GM21786 (cell line): ENCODE results near the gene GALNT9.
A peak's percentile ranks its signal among the peaks of the same experiment; 100 is the strongest.

Experiments used
- ATAC-seq: cut with Tn5 transposase; IDR thresholded peaks from one replicate; pipeline ENCODE4 v1.9.1; 2021; ENCODE audit not compliant: unreplicated experiment

GALNT9 gene

DNA sequence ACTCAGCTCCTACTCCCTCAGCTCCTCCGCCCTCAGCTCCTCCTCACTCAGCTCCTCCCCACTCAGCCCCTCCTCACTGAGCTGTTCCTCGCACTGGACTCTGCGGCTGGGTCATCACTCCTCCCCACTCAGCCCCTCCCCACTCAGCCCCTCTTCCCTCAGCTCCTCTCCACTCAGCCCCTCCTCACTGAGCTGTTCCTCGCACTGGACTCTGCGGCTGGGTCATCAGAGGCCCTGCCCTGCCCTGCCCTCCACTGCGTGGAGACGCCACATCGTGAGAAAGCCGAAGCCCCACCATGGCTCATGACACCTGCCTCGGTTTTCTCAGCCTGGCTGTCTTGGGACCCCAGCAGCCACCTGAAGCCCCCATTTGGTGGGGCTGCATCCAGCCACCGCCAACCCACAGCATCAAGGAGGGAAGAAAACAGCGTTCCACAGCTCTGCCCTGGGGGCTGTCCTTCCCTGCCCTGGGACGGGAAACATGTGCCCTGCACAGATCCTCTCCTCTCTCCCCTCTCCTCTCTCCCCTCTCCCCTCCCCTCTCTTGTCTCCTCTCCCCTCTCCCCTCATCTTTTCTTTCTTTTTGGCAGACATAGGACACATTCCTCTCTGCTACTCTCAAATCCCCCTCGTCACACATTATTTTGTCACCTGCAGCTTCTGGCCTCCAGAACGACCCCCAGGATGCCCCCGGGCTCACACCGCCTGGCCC lies 167.4 kb downstream of the GALNT9 start:
- no peak for ATAC-seq

DNA sequence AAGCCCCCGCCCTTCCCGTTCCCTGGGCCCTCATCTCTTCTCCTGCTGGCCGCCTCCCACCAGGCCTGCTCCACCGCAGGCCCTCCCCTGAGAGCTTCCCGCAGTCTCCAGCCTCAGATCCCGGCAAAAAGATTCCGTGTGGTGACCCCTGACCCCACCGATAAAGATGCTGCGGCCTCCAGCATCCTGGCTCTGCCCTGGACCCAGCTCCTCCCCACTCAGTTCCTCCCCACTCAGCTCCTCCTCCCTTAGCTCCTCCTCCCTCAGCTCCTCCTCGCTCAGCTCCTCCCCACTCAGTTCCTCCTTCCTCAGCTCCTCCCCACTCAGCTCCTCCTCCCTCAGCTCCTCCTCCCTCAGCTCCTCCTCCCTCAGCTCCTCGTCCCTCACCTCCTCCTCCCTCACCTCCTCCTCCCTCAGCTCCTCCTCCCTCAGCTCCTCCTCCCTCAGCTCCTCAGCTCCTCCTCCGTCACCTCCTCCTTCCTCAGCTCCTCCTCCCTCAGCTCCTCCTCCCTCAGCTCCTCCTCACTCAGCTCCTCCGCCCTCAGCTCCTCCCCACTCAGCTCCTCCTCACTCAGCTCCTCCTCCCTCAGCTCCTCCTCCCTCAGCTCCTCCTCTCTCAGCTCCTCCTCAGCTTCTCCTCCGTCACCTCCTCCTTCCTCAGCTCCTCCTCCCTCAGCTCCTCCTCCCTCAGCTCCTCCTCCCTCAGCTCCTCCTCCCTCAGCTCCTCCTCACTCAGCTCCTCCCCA lies 168.2 kb downstream of the GALNT9 start:
- ATAC-seq, result no peak

DNA sequence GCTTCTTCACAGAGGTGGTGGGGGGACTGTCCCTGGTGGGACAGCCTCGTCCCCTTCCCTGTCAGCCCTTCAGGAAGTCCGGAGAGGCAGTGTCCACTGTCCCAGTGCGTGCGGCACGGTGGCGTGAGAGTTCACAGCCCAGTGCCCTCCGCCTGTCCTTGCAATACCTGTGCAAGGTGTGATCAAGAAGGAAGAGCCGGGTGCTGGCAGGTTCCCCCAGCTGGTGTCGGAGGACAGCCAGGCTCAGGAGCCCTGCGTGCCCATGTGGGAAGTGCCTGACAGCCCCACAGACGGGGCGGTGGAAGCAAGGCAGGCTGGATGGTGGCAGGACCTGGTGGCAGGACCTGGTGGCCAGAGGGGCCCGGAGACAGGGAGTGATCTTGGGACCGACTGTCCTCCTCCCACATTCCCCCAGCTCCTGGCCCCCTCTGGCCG lies 168.8 kb downstream of the GALNT9 start:
- no peak for ATAC-seq

DNA sequence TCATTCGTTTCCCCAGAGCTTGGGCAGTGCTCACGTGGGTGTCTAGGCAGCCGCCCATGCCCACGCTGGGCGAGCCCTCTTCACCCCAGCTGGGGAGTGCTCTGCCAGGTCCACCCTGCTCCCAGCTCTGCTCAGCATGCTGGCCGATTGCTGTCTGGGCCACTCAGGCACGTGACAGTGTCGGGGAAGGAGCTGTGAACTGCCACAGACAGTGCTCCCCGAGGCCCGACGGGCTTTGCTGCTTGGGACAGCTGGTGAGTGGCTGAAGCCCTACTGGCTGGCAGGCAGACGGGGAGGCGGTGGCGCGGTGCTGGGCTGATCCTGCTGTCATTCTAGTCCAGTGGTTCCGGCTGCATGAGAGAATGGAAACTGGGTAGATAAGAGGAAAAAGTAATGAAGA lies 169.4 kb downstream of the GALNT9 start:
- ATAC-seq, result no peak

DNA sequence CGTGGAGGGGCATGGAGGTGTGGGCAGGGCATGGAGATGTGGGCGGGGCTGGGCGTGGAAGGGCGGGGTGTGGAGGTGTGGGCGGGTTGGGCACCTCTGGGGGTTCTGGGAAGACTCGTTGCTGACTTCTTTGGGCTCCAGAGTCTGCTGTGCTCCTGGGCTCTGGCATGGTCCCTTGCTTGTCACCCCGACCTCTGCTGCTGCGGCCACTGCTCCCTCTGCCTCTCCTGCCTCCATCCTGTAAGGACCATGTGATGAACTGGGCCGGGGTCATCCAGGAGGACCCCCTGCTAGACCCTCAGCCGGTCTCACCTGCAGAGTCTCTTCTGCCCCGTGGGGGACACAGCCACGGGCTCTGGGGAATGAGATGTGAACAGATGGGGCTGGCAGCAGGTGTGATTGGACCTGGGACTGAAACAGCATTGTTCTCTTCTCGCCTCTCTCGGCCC lies 169.8 kb downstream of the GALNT9 start:
- ATAC-seq, result no peak

DNA sequence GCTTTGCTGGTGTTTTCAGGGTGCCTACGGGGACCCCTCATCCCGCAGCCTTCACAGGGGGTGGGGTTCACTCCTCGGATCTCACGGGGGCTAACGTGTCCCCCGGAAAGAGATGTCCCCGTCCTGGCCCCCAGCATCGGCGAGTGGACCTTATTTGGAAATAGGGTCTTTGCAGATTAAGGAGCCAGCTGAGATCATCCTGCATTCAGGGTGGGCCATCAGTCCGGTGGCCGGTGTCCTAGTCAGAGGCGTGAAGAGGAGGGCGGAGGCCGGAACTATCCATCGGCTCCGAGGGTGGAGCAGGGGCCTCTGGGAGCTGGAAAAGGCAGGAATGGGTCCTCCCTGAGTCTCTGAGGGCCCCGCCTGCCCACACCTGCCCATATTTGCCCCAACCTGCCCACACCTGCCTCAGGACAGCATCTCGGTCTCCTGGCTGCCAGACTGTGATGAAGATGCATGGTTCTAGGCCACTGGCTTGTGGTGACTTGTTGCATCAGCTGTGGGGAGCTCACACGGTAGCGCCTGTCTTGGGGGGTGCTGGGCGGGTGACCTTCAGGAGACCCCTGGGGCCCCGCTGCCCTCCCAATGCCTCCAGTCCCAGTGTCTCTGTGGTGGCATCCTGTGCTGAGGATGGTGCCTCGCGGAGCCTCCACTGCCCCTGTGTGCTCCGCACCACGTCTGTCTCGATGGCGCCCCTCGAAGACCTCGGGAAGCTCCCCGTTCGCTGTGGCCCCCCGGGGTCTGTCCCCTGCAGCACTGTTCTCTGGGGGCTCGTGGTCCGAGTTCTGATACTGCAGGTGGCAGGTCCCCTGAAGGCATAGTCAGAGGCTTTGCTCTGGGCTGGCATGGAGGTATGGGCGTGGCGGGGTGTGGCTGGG lies 170.5 kb downstream of the GALNT9 start:
- ATAC-seq, result no peak

DNA sequence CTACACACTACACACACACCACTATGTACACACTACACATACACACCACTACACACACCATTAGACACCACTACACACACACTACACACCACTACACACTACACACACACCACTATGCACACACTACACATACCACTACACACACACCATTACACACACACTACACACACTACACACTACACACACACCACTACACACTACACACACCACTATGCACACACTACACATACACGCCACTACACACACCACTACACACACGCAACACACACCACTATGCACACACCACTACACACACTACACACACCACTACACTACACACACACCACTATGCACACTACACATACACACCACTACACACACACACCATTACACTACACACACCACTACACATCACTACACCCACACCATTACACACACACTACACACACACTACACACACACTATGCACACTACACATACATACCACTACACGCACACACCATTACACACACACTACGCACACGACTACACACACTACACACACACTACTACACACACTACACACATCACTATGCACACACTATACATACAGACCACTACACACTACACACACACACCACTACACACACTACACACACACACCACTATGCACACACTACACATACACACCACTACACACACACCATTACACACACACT lies 171.5 kb downstream of the GALNT9 start:
- ATAC-seq, result no peak

DNA sequence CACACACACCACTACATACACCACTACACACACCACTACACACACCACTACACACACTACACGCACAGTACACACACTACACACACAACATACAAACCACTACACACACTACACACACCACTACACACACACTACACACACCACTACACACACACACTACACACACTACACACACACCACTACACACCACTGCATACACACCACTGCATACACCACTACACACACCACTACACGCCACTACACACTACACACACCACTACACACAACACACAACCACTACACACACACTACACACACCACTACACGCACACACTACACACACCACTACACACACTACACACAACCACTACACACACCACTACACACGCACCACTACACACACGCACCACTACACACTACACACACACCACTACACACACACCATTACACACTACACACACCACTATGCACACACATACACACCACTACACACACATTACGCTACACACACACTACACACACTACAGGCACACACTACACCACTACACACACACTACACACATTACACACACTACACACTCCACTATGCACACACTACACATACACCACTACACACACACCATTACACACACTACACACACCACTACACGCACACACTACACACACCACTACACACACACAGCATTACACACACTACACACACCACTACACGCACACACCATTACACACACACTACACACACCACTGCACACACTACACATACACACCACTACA lies 172.6 kb downstream of the GALNT9 start:
- no peak for ATAC-seq

DNA sequence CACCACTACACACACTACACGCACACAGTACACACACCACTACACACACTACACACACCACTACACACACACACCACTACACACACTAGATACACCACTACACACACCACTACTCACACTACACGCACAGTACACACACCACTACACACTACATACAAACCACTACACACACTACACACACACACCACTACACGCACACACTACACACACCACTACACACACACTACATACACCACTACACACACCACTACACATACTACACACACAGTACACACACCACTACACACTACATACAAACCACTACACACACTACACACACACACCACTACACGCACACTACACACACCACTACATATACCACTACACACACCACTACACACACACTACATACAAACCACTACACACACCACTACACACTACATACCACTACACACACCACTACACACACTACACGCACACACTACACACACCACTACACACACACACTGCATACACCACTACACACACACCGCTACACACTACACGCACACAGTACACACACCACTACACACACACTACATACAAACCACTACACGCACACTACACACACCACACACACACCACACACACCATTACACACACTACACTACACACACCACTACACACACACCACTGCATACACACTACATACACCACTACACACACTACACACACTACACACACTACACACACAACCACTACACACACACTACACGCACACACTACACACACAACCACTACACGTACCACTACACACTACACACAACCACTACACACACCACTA lies 173.4 kb downstream of the GALNT9 start:
- ATAC-seq, result no peak

DNA sequence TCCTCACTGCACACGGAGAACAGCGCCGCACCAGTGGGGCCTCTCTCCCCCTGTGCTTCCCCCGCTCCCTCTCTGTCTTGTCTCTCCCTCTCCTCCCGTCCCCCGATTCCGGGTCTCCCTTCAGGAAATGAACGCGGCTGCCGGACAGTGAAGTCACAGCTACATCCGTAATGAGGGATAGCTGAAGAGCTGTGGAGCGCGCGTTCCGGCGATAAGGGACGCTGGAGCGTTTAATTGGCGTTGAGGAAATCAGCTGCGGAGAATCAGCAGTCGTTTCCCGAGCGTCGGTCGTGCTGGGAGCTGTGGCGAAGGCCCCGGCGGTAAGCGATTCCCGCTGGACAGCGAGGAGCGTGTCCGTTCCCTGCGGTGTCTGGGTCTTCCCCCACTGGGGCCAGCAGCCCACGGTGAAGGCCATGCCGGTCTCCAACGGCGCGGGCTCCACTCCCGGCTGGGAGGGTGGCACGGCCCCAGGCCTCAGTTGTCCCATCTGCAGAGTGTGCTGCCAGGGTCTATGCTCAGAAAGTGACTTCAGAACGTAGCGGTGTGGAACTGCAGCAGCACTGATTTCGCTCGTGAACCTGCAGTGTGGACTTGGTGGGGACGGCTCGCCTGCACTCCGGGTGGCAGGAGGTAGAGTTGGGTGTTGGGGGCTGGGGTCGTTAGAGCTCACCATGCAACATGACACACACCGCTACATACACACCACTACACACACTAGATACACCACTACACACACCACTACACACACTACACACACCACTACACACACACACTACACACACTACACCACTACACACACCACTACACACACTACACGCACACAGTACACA lies 174.2 kb downstream of the GALNT9 start:
- ATAC-seq, result no peak

DNA sequence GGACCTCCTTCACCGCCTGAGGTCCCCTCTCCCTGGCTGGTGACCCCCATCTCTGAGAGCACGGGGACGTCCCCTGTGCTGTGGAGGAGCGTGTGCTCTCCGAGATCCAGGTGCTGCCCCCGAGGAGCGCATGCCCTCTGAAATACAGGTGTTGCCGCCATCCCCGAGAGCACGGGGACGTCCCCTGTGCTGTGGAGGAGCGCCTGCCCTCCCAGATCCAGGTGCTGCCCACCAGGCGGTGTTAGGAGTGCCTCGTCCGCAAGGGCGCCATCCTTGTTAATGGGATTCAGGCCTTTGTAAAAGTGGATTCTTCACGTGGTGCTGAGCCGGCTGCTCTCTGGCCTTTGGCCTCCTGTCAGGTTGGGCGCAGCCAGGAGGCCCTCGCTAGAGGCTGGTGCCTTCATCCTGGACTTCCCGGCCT lies 175.0 kb downstream of the GALNT9 start:
- ATAC-seq, result peak; percentile 12

DNA sequence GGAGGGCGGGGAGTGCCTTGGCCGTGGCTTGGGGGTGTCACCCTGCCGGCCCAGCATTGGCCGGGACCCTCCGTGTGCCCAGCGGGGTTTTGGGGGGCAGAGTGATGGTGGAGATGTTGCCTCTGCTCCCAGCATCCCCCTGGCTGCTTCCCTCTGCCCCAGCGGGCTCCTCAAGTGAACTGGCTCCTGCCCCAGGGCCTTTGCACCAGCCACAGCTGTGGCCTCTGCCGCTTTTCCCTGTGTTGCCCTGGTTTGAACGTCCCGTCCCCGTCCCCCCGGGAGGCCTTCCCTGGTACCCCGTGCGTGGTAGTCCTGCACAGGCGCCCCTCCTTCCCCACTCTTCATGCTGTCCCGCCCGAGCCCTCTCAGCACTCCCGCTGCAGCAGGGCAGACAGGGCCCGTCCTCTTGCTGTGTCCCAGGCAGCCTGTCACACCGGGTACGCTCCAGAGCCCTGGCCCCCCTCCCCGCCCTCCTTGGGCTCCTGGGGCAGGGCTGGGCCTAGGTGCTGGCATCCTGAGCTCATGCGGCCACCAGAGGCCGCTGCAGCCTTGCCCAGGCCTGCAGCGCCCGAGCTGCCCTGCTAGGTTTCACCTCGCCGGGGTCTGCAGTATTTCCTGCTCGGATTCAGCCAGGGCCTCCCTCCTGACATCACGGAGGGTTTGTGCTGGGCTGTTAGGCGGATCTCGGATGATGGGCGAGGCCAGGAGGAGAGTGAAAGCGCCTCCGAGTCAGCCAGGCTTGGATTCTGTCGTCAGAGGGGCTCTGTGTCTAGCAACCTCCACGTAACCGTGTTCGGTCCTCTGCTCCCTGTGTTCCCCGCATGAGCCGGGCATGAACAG lies 175.7 kb downstream of the GALNT9 start:
- peak; percentile 84 for ATAC-seq

DNA sequence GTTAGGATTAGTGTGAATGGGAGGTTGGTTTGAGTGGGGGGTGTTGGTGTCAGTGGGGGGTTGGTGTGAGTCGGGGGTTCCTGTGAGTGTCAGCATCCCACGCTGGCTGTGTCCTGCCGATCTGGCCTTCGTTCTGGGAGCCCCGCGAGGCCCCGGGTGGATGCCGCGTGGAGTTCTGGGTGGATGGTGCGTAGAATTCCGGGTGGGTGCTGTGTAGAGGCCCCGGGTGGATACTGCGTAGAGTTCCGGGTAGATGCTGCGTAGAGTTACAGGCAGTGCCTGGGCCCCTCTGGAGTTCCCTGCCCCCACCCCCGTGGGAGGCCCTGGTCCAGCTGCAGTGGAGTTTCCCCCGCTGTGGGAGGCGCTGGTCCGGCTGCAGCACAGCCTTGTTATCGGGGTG lies 176.4 kb downstream of the GALNT9 start:
- ATAC-seq, result no peak

DNA sequence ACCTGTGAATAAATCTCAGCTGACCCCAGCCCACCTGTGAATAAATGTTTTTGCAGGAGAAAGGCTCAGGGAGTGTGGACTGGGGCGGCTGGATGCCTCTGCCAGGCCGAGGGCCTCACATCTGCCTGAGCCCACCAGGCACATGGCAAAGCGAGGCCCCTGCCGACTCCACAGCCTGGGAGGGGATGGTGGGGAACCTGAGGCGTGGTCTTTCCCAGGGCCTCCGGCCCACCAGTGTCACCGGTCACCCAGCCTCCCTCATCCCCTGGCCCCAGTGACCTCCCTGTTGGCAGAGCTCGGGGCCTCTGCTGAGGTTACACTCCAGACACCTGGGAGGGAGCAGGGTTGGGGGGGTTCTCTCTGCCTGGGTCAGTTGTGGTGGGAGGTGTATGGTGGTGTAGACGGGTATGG lies 177.0 kb downstream of the GALNT9 start:
- no peak for ATAC-seq

DNA sequence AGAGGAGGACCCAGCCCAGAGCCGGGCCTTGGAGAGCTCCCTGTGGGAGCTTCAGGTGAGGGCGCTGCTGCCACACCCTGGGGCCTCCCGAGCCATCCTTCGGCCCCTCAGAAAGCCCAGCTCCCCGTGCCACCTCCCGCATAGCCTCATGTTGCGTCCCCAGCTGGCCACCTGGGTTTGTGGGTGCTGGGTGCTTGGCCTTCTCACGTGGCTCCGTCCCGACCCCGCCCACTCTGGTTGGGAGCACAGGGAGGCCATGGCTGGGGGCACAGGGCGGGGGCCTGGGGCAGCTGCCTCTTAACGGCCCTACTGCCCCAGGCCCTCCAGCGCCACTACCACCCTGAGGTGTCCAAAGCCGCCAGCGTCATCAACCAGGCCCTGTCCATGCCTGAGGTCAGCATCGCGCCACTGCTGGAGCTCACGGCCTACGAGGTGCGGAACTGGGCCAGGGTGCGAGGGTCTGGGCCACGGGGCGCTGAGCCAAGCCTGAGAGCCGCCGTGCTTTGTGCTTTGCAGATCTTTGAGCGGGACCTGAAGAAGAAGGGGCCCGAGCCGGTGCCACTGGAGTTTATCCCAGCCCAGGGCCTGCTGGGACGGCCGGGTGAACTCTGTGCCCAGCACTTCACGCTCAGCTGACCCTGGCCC lies 177.5 kb downstream of the GALNT9 start:
- ATAC-seq, result no peak

DNA sequence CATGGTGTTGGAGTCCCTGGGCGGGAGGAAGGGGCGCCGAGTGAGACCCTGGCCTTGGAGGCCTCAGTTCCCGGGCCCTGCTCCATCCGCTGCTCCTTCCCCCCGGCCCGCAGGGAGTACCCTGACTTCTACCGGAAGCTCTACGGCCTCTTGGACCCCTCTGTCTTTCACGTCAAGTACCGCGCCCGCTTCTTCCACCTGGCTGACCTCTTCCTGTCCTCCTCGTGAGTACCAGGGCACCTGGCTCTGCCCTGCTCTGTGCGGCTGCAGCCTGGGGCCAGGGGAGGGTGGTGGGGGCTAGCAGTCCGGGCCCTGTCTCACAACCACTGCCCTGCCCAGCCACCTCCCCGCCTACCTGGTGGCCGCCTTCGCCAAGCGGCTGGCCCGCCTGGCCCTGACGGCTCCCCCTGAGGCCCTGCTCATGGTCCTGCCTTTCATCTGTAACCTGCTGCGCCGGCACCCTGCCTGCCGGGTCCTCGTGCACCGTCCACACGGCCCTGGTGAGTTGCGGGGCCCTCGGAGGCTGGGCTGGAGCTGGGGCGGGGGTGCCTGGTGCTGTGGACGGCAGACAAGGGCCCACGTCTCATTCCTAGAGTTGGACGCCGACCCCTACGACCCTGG lies 178.1 kb downstream of the GALNT9 start:
- ATAC-seq, result no peak

DNA sequence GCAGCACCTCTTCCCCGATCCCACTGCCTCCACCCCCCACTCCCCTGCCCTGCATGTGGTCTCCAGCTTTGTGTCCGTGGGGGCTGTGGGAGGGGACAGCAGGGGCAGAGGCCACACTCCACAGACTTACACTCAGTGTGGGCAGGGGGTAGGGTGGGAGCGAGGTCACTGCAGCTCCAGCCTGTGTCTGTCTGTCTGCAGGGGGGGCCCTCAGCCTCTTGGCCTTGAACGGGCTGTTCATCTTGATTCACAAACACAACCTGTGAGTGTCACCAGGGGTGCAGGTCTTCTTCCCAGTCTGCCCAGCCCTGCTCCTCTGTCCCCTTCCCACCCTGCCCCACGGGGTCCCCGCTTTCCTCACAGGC lies 178.6 kb downstream of the GALNT9 start:
- no peak for ATAC-seq
